Mesenchymal stem cell (in vitro differentiated cells and primary cell): ENCODE data around the gene GOLPH3L. TPM values are rescaled to one million over a fixed set of nuclear protein-coding genes. Genes with fewer than 3 reads are reported as not detected.
"Not testable (repeated sequence)": the region's sequence is repeated elsewhere in the genome, so short reads cannot be mapped to it uniquely, and the experiment has no call there.

Source experiments
- DNase-seq: peaks from one replicate; pipeline ENCODE4 v3.0.0-alpha.2; 2013
- H2AFZ ChIP-seq: one replicate; pipeline ENCODE4 v1.6.1; 2013; ENCODE audit warnings: low read depth, mild to moderate bottlenecking, control low read depth, inconsistent platforms, low read length, moderate library complexity
- H2AK5ac ChIP-seq: 2 replicates; pipeline ENCODE4 v1.6.1; 2013; ENCODE audit warnings: low read length, moderate library complexity, mild to moderate bottlenecking, inconsistent platforms; ENCODE audit not compliant: severe bottlenecking
- H2BK120ac ChIP-seq: one replicate; pipeline ENCODE4 v1.6.1; 2013; ENCODE audit warnings: low read depth, mild to moderate bottlenecking, inconsistent platforms, low read length, moderate library complexity
- H2BK12ac ChIP-seq, 2 experiments: one replicate each; pipeline ENCODE4 v1.6.1; 2013; ENCODE audit warnings: inconsistent platforms in 2 of 2, low read length in 2 of 2, mild to moderate bottlenecking in 2 of 2, moderate library complexity in 2 of 2, control low read depth in 1 of 2
- H2BK15ac ChIP-seq: one replicate; pipeline ENCODE4 v1.6.1; 2013; ENCODE audit warnings: mild to moderate bottlenecking, low read depth, inconsistent platforms; ENCODE audit not compliant: poor library complexity, severe bottlenecking
- H2BK5ac ChIP-seq: 2 replicates; pipeline ENCODE4 v1.6.1; 2013; ENCODE audit warnings: low read depth, mild to moderate bottlenecking, low read length, control low read depth, inconsistent platforms; ENCODE audit not compliant: poor library complexity, severe bottlenecking
- H3K14ac ChIP-seq, 2 experiments: one replicate each; pipeline ENCODE4 v1.6.1; 2013; ENCODE audit warnings: inconsistent platforms in 2 of 2, low read length in 2 of 2, control low read depth in 1 of 2, mild to moderate bottlenecking in 1 of 2, moderate library complexity in 1 of 2
- H3K18ac ChIP-seq, 2 experiments: one replicate each; pipeline ENCODE4 v1.6.1; 2013; ENCODE audit warnings: inconsistent platforms in 2 of 2, low read length in 2 of 2, control low read depth in 1 of 2, low read depth in 1 of 2, mild to moderate bottlenecking in 1 of 2
- H3K23ac ChIP-seq, 2 experiments: one replicate each; pipeline ENCODE4 v1.6.1; 2013; ENCODE audit warnings: inconsistent platforms in 2 of 2, low read length in 2 of 2, mild to moderate bottlenecking in 2 of 2, moderate library complexity in 2 of 2, control low read depth in 1 of 2
- H3K27ac ChIP-seq: 2 replicates; pipeline ENCODE4 v1.5.1; 2013; ENCODE audit warnings: mild to moderate bottlenecking, moderate library complexity, low read length, control low read depth, inconsistent platforms; ENCODE audit not compliant: poor library complexity, severe bottlenecking
- H3K27me3 ChIP-seq, 2 experiments: 2 replicates each; pipeline versions ENCODE4 v1.6.1 to v1.7.0; 2013; ENCODE audit warnings: low read length in 2 of 2, mild to moderate bottlenecking in 2 of 2, moderate library complexity in 2 of 2, control low read depth in 1 of 2, inconsistent platforms in 1 of 2; ENCODE audit not compliant: control insufficient read depth in 1 of 2, insufficient read depth in 1 of 2
- H3K36me3 ChIP-seq, 2 experiments: 2 replicates each; pipeline versions ENCODE4 v1.6.1 to v1.7.0; 2013; ENCODE audit warnings: low read length in 2 of 2, control low read depth in 1 of 2, inconsistent platforms in 1 of 2, low read depth in 1 of 2, mild to moderate bottlenecking in 1 of 2; ENCODE audit not compliant: insufficient read depth in 2 of 2, control insufficient read depth in 1 of 2
- H3K4ac ChIP-seq, 2 experiments: one replicate each; pipeline ENCODE4 v1.6.1; 2013; ENCODE audit warnings: inconsistent platforms in 2 of 2, low read length in 2 of 2, mild to moderate bottlenecking in 2 of 2, moderate library complexity in 2 of 2, control low read depth in 1 of 2, low read depth in 1 of 2
- H3K4me1 ChIP-seq: 2 replicates; pipeline ENCODE4 v1.6.1; 2013; ENCODE audit warnings: low read depth, low read length, control low read depth; ENCODE audit not compliant: control insufficient read depth, insufficient read depth
- H3K4me2 ChIP-seq: 2 replicates; pipeline ENCODE4 v1.6.1; 2013; ENCODE audit warnings: low read length, mild to moderate bottlenecking, inconsistent platforms; ENCODE audit not compliant: poor library complexity, severe bottlenecking
- H3K4me3 ChIP-seq, 2 experiments: 2 replicates each; pipeline versions ENCODE4 v1.5.1 to v1.7.0; 2013; ENCODE audit warnings: low read length in 2 of 2, mild to moderate bottlenecking in 2 of 2, control low read depth in 1 of 2, low read depth in 1 of 2; ENCODE audit not compliant: insufficient read depth in 1 of 2
- H3K79me1 ChIP-seq: replicated peaks from 2 replicates; pipeline ENCODE4 v1.6.1; 2013; ENCODE audit warnings: mild to moderate bottlenecking, control low read depth, low read length, inconsistent platforms; ENCODE audit not compliant: poor library complexity, severe bottlenecking
- H3K9ac ChIP-seq: 2 replicates; pipeline ENCODE4 v1.7.0; 2013; ENCODE audit warnings: mild to moderate bottlenecking, low read length, moderate library complexity
- H3K9me3 ChIP-seq: 2 replicates; pipeline ENCODE4 v1.7.0; 2013; ENCODE audit warnings: mild to moderate bottlenecking, low read length; ENCODE audit not compliant: control insufficient read depth
- H4K8ac ChIP-seq: one replicate; pipeline ENCODE4 v1.6.1; 2013; ENCODE audit warnings: inconsistent platforms, mild to moderate bottlenecking, low read length, moderate library complexity
- H4K91ac ChIP-seq: one replicate; pipeline ENCODE4 v1.6.1; 2013; ENCODE audit warnings: mild to moderate bottlenecking, low read length, inconsistent platforms
- WGBS: methylation state at CpG from one replicate; pipeline ENCODE4 v1.1.7; 2013; ENCODE audit warnings: mixed read lengths; 5-methylcytosine and 5-hydroxymethylcytosine counted together
- small RNA-seq: library from polyadenylated mRNA; stranded (forward); fragments of <200 nt; extraction: miRNeasy Mini kit (QIAGEN cat#:217004); gene quantifications from one replicate; pipeline ENCODE3, GENCODE V24; 2013; ENCODE audit warnings: low read depth

GOLPH3L gene

DNA sequence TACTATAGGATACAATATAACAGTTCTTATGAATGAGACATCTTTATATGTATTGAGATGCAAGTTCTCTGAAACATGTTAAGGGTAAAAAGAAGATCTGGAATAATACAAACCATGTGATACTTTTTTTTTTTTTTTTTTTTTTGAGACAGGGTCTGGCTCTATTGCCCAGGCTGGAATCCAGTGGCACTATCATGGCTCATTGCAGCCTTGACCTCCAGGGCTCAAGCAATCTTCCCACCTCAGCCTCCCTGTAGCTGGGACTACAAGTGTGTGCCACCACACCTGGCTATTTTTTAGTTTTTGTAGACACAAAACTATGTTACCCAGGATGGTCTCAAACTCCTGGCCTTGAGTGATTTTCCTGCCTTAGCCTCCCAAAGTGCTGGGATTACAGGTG lies 95.4 kb downstream of the GOLPH3L start:
- H3K4me3 ChIP-seq, result no peak overlapping the region
- H2BK12ac ChIP-seq, result no peak overlapping the region

DNA sequence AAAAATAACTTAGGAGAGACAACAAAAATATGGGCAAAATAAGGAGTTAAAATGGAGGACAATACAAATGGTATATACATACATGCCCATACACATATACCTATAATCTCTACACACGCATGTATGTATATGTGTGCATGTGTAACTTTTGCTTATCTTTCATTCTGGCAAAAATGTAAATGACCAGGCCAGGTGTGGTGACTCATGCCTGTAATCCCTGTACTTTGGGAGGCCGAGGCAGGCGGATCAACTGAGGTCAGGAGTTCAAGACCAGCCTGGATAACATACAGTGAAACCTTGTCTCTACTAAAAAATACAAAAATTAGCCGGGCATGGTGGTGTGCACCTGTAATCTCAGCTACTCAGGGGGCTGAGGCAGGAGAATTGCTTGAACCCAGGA lies 98.6 kb downstream of the GOLPH3L start:
- not testable (repeated sequence) for H3K27me3 ChIP-seq, H2AK5ac ChIP-seq, H2BK5ac ChIP-seq, H2BK120ac ChIP-seq, H3K9me3 ChIP-seq, H2BK12ac ChIP-seq, H3K23ac ChIP-seq, H4K91ac ChIP-seq, H3K14ac ChIP-seq, H3K4ac ChIP-seq, H3K36me3 ChIP-seq, H3K4me3 ChIP-seq, H3K4me1 ChIP-seq, H2BK15ac ChIP-seq, H3K4me2 ChIP-seq, H2AFZ ChIP-seq, H3K18ac ChIP-seq, H3K9ac ChIP-seq, H3K27ac ChIP-seq, H4K8ac ChIP-seq, DNase-seq, H3K79me1 ChIP-seq
- WGBS, result 94% methylated on average over 4 of the region's 4 CpGs

More for the DNA sequence above, 95.4 kb downstream of the GOLPH3L start:
- Histone ChIP-seq H2BK5ac (no peak overlapping the region), H3K79me1 (peaks cover 2% of the 10 kb centered on the region), H3K9me3 (no peaks in the 10 kb centered on the region), H4K8ac (no peak overlapping the region), H2AK5ac (peak overlapping the region; percentile 41), H3K36me3 (peaks cover 3 to 4% of the 10 kb centered on the region in 2 experiments), H3K14ac (no peak overlapping the region), H3K27ac (no peak overlapping the region), H3K27me3 (no peaks in the 10 kb centered on the region), H2BK120ac (no peak overlapping the region), H3K23ac (no peak overlapping the region), H3K4me2 (no peak overlapping the region), H2AFZ (no peak overlapping the region), H4K91ac (no peak overlapping the region), H3K4me1 (peaks cover 3% of the 10 kb centered on the region), H3K9ac (no peak overlapping the region), H2BK15ac (no peak overlapping the region), H3K18ac (no peak overlapping the region), H3K4ac (peak overlapping the region in 1 of 2 experiments; percentile 12)
- DNase-seq, result no peak

DNA sequence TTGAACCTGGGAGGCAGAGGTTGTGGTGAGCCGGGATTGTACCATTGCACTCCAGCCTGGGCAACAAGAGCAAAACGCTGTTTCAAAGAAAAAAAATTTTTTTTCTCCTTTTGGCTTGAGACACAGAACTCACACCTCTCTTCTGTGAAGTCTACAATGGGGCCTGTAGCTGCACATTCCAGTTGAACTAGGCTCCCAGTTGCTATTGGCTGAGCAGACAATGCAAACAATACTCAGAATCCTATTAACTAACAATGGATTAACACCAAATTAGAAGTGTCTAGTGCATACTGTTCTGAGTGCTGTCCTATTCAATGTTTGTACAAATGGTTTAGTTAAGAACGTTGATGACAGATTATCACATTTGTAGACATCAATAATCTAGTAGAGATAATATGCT lies 100.0 kb downstream of the GOLPH3L start:
- no peak overlapping the region for H4K91ac ChIP-seq
- no peak overlapping the region for H2BK12ac ChIP-seq
- H3K79me1 ChIP-seq, result peaks cover 1% of the 10 kb centered on the region
- H3K36me3 ChIP-seq, result peaks cover 3 to 4% of the 10 kb centered on the region in 2 experiments
- H3K27me3 ChIP-seq, result no peaks in the 10 kb centered on the region
- H3K4me1 ChIP-seq, result peaks cover 2% of the 10 kb centered on the region
- no peak overlapping the region for H3K18ac ChIP-seq
- H3K4me2 ChIP-seq, result no peak overlapping the region
- H2BK5ac ChIP-seq, result no peak overlapping the region
- no peak overlapping the region for H4K8ac ChIP-seq
- no peak overlapping the region for H3K14ac ChIP-seq
- DNase-seq, result no peak
- H2BK15ac ChIP-seq, result no peak overlapping the region
- H3K4ac ChIP-seq, result no peak overlapping the region
- H3K27ac ChIP-seq, result no peak overlapping the region
- no peaks in the 10 kb centered on the region for H3K9me3 ChIP-seq
- H2AFZ ChIP-seq, result no peak overlapping the region
- no peak overlapping the region for H2BK120ac ChIP-seq
- no peak overlapping the region for H3K23ac ChIP-seq
- no peak overlapping the region for H3K9ac ChIP-seq
- no peak overlapping the region for H2AK5ac ChIP-seq
- no peak overlapping the region for H3K4me3 ChIP-seq
- 98% methylated on average over 2 of the region's 3 CpGs for WGBS

Small RNA genes lying within 50 kb of the gene (small RNA-seq; reads per million reads assigned to genes)
- gene RF00015 (not detected), gene RF00561 (not detected), gene RNU6-1042P (not detected)
